CD14-positive monocyte (primary cell): ENCODE measurements around the gene SLC39A10. TPM values are rescaled to one million over a fixed set of nuclear protein-coding genes. Genes with fewer than 3 reads are reported as not detected.
A peak's percentile ranks its signal among the peaks of the same experiment; 100 is the strongest.

Source experiments
- DNase-seq, 3 donors: peaks; one replicate each; pipeline ENCODE4 v3.0.0-alpha.2; 2011 to 2022
- H2AFZ ChIP-seq: 2 replicates; pipeline ENCODE4 v1.6.0; 2012; ENCODE audit warnings: mild to moderate bottlenecking, low read depth, low read length, inconsistent platforms; ENCODE audit not compliant: insufficient read depth, poor library complexity, severe bottlenecking
- H3K27ac ChIP-seq, 2 donors: 1 replicate in 1 of 2; 2 replicates in 1 of 2; pipeline ENCODE4 v1.5.1; 2012 to 2013; ENCODE audit warnings: low read length in 2 of 2, control low read depth in 1 of 2, inconsistent platforms in 1 of 2, low read depth in 1 of 2, mild to moderate bottlenecking in 1 of 2
- H3K27me3 ChIP-seq, 2 donors: one replicate each; pipeline versions ENCODE4 v1.6.0 to v1.6.1; 2011 to 2013; ENCODE audit warnings: low read length in 2 of 2; ENCODE audit not compliant: control insufficient read depth in 2 of 2, insufficient read depth in 2 of 2
- H3K36me3 ChIP-seq, 2 donors: replicated peaks in 1 of 2; 1 replicate in 1 of 2; 2 replicates in 1 of 2; pipeline versions ENCODE4 v1.5.1 to v1.6.1; 2012 to 2013; ENCODE audit warnings: low read length in 2 of 2, control low read depth in 1 of 2, inconsistent platforms in 1 of 2, mild to moderate bottlenecking in 1 of 2; ENCODE audit not compliant: insufficient read depth in 2 of 2, control insufficient read depth in 1 of 2
- H3K4me1 ChIP-seq, 2 donors: 1 replicate in 1 of 2; 2 replicates in 1 of 2; pipeline versions ENCODE4 v1.5.1 to v1.6.1; 2012 to 2013; ENCODE audit warnings: low read length in 2 of 2, control low read depth in 1 of 2, inconsistent platforms in 1 of 2, mild to moderate bottlenecking in 1 of 2, moderate library complexity in 1 of 2; ENCODE audit not compliant: insufficient read depth in 2 of 2, control insufficient read depth in 1 of 2
- H3K4me2 ChIP-seq: replicated peaks from 2 replicates; pipeline ENCODE3; 2012; ENCODE audit warnings: low read length, moderate library complexity, mild to moderate bottlenecking; ENCODE audit not compliant: poor library complexity, severe bottlenecking; ENCODE audit errors: extremely low read depth
- H3K4me3 ChIP-seq, 3 experiments: fragments of 200-600 bp in 1 of 3; sonication (generic) in 1 of 3; replicated peaks in 1 of 3; 1 replicate in 2 of 3; 2 replicates in 1 of 3; pipeline ENCODE4 v1.5.1; 2011 to 2013; ENCODE audit warnings: low read length in 3 of 3, mild to moderate bottlenecking in 3 of 3, control low read depth in 2 of 3, low read depth in 2 of 3, inconsistent platforms in 1 of 3, moderate library complexity in 1 of 3
- H3K79me2 ChIP-seq: 2 replicates; pipeline ENCODE4 v1.6.0; 2012; ENCODE audit warnings: mild to moderate bottlenecking, control low read depth, inconsistent platforms, low read length, moderate library complexity; ENCODE audit not compliant: insufficient read depth
- H3K9ac ChIP-seq: 2 replicates; pipeline ENCODE4 v1.6.0; 2017; ENCODE audit warnings: low read length, mild to moderate bottlenecking; ENCODE audit not compliant: insufficient read depth, poor library complexity, severe bottlenecking
- H3K9me3 ChIP-seq, 2 donors: replicated peaks in 1 of 2; 1 replicate in 1 of 2; 2 replicates in 1 of 2; pipeline versions ENCODE4 v1.5.1 to v1.6.1; 2012 to 2013; ENCODE audit warnings: low read length in 2 of 2, control low read depth in 1 of 2; ENCODE audit not compliant: control insufficient read depth in 1 of 2, insufficient read depth in 1 of 2
- H4K20me1 ChIP-seq: 2 replicates; pipeline ENCODE4 v1.6.0; 2012; ENCODE audit warnings: mild to moderate bottlenecking, low read length, control low read depth, moderate library complexity; ENCODE audit not compliant: insufficient read depth
- H3K27ac Mint-ChIP-seq, 7 donors: one replicate each; pipeline ENCODE4 v1.8.0; 2020; ENCODE audit warnings: mild to moderate bottlenecking in 7 of 7, mixed read lengths in 7 of 7, moderate library complexity in 6 of 7, inconsistent platforms in 2 of 7
- H3K27me3 Mint-ChIP-seq, 3 donors: one replicate each; pipeline ENCODE4 v1.8.0; 2021 to 2022; ENCODE audit warnings: low read depth in 3 of 3, mild to moderate bottlenecking in 3 of 3, mixed read lengths in 3 of 3, moderate library complexity in 3 of 3, inconsistent platforms in 1 of 3
- H3K36me3 Mint-ChIP-seq, 2 donors: one replicate each; pipeline ENCODE4 v1.8.0; 2020; ENCODE audit warnings: mixed read lengths in 2 of 2, inconsistent platforms in 1 of 2, mild to moderate bottlenecking in 1 of 2
- H3K4me1 Mint-ChIP-seq: one replicate; pipeline ENCODE4 v1.8.0; 2020; ENCODE audit warnings: mild to moderate bottlenecking, mixed read lengths
- H3K4me3 Mint-ChIP-seq, 2 donors: one replicate each; pipeline ENCODE4 v1.8.0; 2020; ENCODE audit warnings: mild to moderate bottlenecking in 2 of 2, mixed read lengths in 2 of 2, moderate library complexity in 1 of 2
- H3K9me3 Mint-ChIP-seq, 7 donors: one replicate each; pipeline ENCODE4 v1.8.0; 2020 to 2022; ENCODE audit warnings: mixed read lengths in 7 of 7, mild to moderate bottlenecking in 6 of 7, moderate library complexity in 6 of 7, inconsistent platforms in 2 of 7
- CTCF ChIP-seq: fragments of 200-600 bp; IDR thresholded peaks from one replicate; pipeline ENCODE4 v1.8.0; 2022; ENCODE audit warnings: antibody characterized with exemption, mild to moderate bottlenecking
- WGBS: methylation state at CpG from one replicate; pipeline ENCODE4 v1.1.5; 2013; ENCODE audit warnings: missing lambda C conversion rate; ENCODE audit not compliant: insufficient coverage; 5-methylcytosine and 5-hydroxymethylcytosine counted together
- intact Hi-C, 2 donors: fragments of 100-400 bp; cut with micrococcal nuclease; formaldehyde crosslinking; loops; one replicate each; pipeline versions ENCODE4 v1.15.0 to v1.15.1; 2023
- polyA plus RNA-seq, 3 donors: library from polyadenylated mRNA; depleted of rRNA in 1 of 3; unstranded in 2 of 3; stranded (reverse) in 1 of 3; fragments of 300-500 nt in 2 of 3; fragments of >200 nt in 1 of 3; fragmentation: Illumina TruSeq in 2 of 3; gene quantifications; 1 replicate in 2 of 3; 2 replicates in 1 of 3; pipeline ENCODE4 v1.2.3, GENCODE V29; 2012 to 2021

Gene SLC39A10
- polyA plus RNA-seq, 3 donors, result 5.2 to 6.9 (median 5.2) TPM

GRCh38 chr2:195656161-195656858 lies 716 bp upstream of the SLC39A10 start:
- intact Hi-C loops, result loop anchor here (2.0 to 10.0 kb wide), 6 partner anchors 49 to 162 kb away; no protein-coding TSS in a partner anchor
- Histone ChIP-seq H3K27ac (peak overlapping the region; percentile 82 to 97), H3K36me3 (no peaks in the 10 kb centered on the region), H3K9ac (peak overlapping the region; percentile 96), H2AFZ (peak overlapping the region; percentile 80), H3K27me3 (no peaks in the 10 kb centered on the region), H3K9me3 (no peaks in the 10 kb centered on the region), H3K4me3 (peak overlapping the region; percentile 17 to 100 (median 91)), H3K79me2 (peaks cover 44% of the 10 kb centered on the region), H3K4me1 (peaks cover 27 to 62% of the 10 kb centered on the region in 2 donors), H4K20me1 (peaks cover 29% of the 10 kb centered on the region), H3K4me2 (peak overlapping the region; percentile 86)
- no peak for TF ChIP-seq CTCF
- Mint-ChIP-seq H3K27me3 (peaks cover 0 to 2% (median 0%) of the 10 kb centered on the region in 3 donors), H3K9me3 (no peaks in the 10 kb centered on the region), H3K36me3 (no peaks in the 10 kb centered on the region), H3K4me3 (peak overlapping the region; percentile 96 to 97), H3K27ac (peak overlapping the region; percentile 92 to 99 (median 97)), H3K4me1 (peaks cover 47% of the 10 kb centered on the region)
- WGBS, result 26% methylated on average over 17 of the region's 19 CpGs
- DNase-seq, result peak in 2 of 3 donors; percentile 24 to 36

GRCh38 chr2:195657634-195658540 lies 861 bp downstream of the SLC39A10 start:
- peak overlapping the region; percentile 96 for H3K9ac ChIP-seq
- peaks cover 45% of the 10 kb centered on the region for H4K20me1 ChIP-seq
- peak; percentile 35 to 62 (median 60) for DNase-seq
- H3K27me3 ChIP-seq, result no peaks in the 10 kb centered on the region
- H2AFZ ChIP-seq, result peak overlapping the region; percentile 80
- no peaks in the 10 kb centered on the region for H3K9me3 ChIP-seq
- peaks cover 0 to 2% (median 0%) of the 10 kb centered on the region in 3 donors for H3K27me3 Mint-ChIP-seq
- peak overlapping the region; percentile 86 for H3K4me2 ChIP-seq
- H3K36me3 ChIP-seq, result no peaks in the 10 kb centered on the region
- peaks cover 54% of the 10 kb centered on the region for H3K79me2 ChIP-seq
- H3K4me1 Mint-ChIP-seq, result peaks cover 45% of the 10 kb centered on the region
- peak overlapping the region; percentile 60 to 100 (median 91) for H3K4me3 ChIP-seq
- peak overlapping the region; percentile 82 to 97 for H3K27ac ChIP-seq
- TF ChIP-seq CTCF, result no peak
- no peaks in the 10 kb centered on the region for H3K9me3 Mint-ChIP-seq
- H3K4me3 Mint-ChIP-seq, result peak overlapping the region; percentile 96 to 97
- peak overlapping the region; percentile 92 to 99 (median 97) for H3K27ac Mint-ChIP-seq
- peaks cover 0 to 2% of the 10 kb centered on the region in 2 donors for H3K36me3 Mint-ChIP-seq
- peaks cover 26 to 65% of the 10 kb centered on the region in 2 donors for H3K4me1 ChIP-seq
- WGBS, result under 1% methylated on average over 61 of the region's 66 CpGs
- intact Hi-C loops, result loop anchor here (2.0 to 10.0 kb wide), 6 partner anchors 51 to 163 kb away; no protein-coding TSS in a partner anchor
